Measurements from ENCODE around the gene FAM163B.

FAM163B gene

GRCh38 chr9:133581011-133581410 is 28.2 kb downstream of the FAM163B start:
- DNase-seq (ENCODE audit: low spot score), result no peak

GRCh38 chr9:133580419-133580738 is 28.8 kb downstream of the FAM163B start:
- no peak for DNase-seq (ENCODE audit: low spot score)

GRCh38 chr9:133579601-133580418 is 29.4 kb downstream of the FAM163B start:
- no peak for DNase-seq (ENCODE audit: low spot score)

- no peak for DNase-seq (ENCODE audit: low spot score)
Observed at GRCh38 chr9:133578524-133579441, 30.4 kb downstream of the FAM163B start.

GRCh38 chr9:133577737-133578112 is 31.5 kb downstream of the FAM163B start:
- DNase-seq (ENCODE audit: low spot score), result no peak

GRCh38 chr9:133576875-133577736 is 32.1 kb downstream of the FAM163B start:
- DNase-seq (ENCODE audit: low spot score), result no peak

GRCh38 chr9:133576031-133576874 is 32.9 kb downstream of the FAM163B start:
- no peak for DNase-seq (ENCODE audit: low spot score)

GRCh38 chr9:133575186-133576030 is 33.8 kb downstream of the FAM163B start:
- DNase-seq (ENCODE audit: low spot score), result no peak

GRCh38 chr9:133574771-133575170 is 34.4 kb downstream of the FAM163B start:
- no peak for DNase-seq (ENCODE audit: low spot score)

GRCh38 chr9:133573791-133574515 is 35.2 kb downstream of the FAM163B start:
- DNase-seq (ENCODE audit: low spot score), result no peak

GRCh38 chr9:133572821-133573361 is 36.3 kb downstream of the FAM163B start:
- DNase-seq (ENCODE audit: low spot score), result no peak

GRCh38 chr9:133571896-133572595 is 37.1 kb downstream of the FAM163B start:
- DNase-seq (ENCODE audit: low spot score), result no peak

GRCh38 chr9:133571391-133571890 is 37.7 kb downstream of the FAM163B start:
- no peak for DNase-seq (ENCODE audit: low spot score)

GRCh38 chr9:133570691-133571080 is 38.5 kb downstream of the FAM163B start:
- DNase-seq (ENCODE audit: low spot score), result no peak

- DNase-seq (ENCODE audit: low spot score), result no peak
Observed at GRCh38 chr9:133569891-133570690, 39.1 kb downstream of the FAM163B start.

GRCh38 chr9:133569121-133569785 is 39.9 kb downstream of the FAM163B start:
- no peak for DNase-seq (ENCODE audit: low spot score)

- DNase-seq (ENCODE audit: low spot score), result no peak
Observed at GRCh38 chr9:133568186-133568585, 41.0 kb downstream of the FAM163B start.

All from CD4-positive, alpha-beta T cell treated with Interleukin-6 at 100 ng/mL for 8 hours (primary cell).